GM18526 (cell line): ENCODE measurements around the gene HDHD5.

Source experiments
- POLR2A ChIP-seq: IDR thresholded peaks from 3 replicates; pipeline ENCODE4 v1.6.1; 2011; ENCODE audit not compliant: insufficient read length; ENCODE audit errors: extremely low read depth

The HDHD5 gene

DNA sequence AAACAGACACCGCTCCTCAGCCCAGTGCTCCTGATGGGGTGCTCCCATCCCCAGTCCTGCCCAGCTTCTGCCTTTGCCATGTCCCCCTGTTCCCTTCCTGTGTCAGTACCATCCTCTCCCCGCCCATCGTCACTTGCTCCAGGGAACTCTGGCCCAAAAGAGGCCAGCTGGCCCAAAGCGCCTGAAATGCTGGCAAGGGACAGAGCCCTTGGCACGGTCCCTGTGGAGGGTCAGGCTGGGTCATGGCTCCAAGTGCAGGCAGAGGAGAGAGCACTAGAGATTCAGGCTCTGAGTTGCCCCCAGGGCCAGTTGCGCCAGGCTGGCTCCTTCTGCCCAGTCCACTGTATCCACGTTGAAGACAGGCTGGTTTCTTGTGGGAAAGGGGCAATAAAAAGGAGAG, 8.4 kb upstream of the HDHD5 start:
- no peak for TF ChIP-seq POLR2A

DNA sequence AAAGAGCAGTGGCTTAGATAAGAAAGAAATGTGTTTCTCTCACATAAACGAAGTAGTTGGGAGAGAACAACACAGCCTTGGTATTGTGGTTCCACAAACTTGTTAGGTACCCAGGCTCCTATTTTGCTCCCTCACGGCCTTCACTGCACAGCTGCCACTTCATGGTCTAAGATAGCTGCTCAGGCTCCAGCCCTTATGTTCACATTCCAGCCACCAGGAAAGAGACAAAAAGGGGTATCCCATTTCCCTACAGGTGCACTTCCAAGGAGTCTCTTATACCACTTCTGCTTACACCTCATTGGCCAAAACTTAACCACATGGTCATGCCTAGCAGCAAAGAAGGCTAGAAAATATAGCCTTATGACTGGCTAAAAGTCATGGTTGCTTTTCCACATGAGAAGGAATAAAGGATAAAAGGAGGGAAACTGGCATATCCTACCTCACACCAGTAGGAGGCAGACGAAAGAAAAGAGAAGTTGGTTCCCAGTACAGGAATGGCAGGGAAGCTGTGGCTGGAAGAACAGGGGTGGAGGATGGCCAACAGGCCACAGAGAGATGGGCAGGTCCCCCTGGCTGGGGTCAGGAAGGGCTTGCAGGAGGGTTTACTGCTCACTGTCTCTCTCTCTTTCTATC, 5.4 kb upstream of the HDHD5 start:
- TF ChIP-seq POLR2A = no peak

GRCh38 chr22:17162731-17163130, 3.7 kb upstream of the HDHD5 start:
- TF ChIP-seq POLR2A = no peak

DNA sequence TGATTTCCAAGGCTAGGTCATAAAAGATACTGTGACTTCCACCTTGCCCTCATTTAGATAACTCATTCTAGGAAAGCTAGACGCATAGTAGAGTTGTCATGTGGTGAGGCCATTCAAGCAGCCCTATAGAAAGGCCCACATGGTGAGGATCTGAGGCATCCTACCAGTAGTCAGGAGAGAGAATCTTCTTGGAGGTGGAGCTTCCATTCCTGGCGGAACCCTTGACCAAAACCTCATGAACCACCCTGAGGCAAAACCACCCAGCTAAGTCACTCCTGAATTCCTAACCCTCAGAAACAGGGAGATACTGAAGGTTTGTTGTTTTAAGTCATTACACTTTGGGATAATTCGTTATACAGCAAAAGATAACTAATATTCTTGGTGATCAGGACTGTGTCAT, 2.9 kb upstream of the HDHD5 start:
- TF ChIP-seq POLR2A = no peak

GRCh38 chr22:17159504-17159951, 451 bp upstream of the HDHD5 start:
- TF ChIP-seq POLR2A = no peak

DNA sequence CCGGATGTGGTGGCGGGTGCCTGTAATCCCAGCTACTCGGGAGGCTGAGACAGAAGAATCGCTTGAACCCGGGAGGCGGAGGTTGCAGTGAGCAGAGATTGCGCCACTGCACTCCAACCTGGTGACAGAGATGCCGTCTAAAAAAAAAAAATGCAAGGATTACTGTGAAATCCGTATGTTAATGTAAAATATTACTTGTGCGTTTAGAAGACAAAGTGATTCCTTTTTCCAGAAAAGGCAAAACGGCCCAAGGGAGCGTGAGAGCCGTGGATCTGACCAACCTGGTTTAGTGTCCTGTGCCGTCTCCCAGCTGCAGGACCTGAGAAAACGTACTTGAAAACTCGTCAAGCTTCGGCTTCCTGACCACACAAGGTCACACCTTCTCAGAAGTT, 905 bp downstream of the HDHD5 start:
- TF ChIP-seq POLR2A = no peak

DNA sequence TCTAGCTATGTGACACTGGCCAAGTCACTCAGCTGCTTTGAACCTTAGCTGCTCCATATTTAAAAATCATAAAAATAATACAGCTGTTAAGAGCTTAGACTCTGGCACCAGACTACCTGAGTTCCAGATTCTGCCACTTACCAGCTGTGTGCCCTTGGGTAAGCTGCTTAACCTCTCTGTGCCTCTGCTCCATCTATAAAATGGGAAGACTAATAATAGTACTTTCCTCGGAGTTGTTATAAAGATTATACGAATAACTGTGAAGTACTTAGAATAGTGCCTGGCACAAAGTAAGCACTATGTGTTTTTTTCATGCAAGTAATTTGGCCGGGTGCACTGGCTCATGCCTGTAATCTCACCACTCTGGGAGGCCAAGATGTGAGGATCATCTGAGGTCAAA, 1.4 kb downstream of the HDHD5 start:
- TF ChIP-seq POLR2A = no peak

GRCh38 chr22:17155941-17156340, 3.1 kb downstream of the HDHD5 start:
- TF ChIP-seq POLR2A = no peak

- no peak for TF ChIP-seq POLR2A
These were observed 6.1 kb downstream of the HDHD5 start for GRCh38 chr22:17152971-17153370.

GRCh38 chr22:17152340-17152739, 6.7 kb downstream of the HDHD5 start:
- TF ChIP-seq POLR2A = no peak

DNA sequence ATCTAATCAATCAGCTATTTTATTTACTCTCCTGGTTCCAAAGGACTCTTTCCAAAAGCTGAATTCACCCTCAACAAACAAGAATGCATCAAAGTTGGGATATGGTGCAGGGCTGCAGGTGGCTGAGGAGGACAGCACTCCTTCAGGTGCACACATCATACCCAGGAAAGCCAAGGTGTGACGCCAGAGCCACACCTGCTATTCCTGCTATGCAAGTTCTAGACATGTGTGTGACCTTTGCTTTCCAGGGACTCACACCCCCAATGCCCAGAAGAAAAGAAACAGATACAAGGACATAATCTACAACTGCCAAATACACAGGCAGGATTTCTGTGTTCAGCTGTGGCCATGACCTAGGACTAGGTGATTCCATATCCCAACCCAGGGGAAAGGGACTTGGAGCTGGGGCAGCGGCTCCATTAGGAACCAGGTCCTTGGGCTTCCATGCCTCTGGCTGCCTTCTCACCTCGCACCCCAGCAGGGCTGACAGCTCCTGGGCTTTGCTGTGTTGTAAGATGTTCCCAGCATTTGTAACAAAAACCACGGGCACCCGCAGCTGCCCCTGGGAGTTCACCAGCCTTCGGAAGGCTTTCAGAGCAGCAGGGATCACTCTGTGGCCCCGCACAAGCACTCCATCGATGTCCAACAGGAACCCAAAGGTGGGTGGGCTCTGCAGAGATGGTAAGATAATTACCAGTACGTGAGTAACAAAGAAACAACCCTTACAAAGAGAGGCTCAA, 9.8 kb downstream of the HDHD5 start:
- TF ChIP-seq POLR2A = no peak

GRCh38 chr22:17145021-17145680, 13.9 kb downstream of the HDHD5 start:
- no peak for TF ChIP-seq POLR2A

- no peak for TF ChIP-seq POLR2A
These were observed 15.3 kb downstream of the HDHD5 start for GRCh38 chr22:17143826-17144225.

DNA sequence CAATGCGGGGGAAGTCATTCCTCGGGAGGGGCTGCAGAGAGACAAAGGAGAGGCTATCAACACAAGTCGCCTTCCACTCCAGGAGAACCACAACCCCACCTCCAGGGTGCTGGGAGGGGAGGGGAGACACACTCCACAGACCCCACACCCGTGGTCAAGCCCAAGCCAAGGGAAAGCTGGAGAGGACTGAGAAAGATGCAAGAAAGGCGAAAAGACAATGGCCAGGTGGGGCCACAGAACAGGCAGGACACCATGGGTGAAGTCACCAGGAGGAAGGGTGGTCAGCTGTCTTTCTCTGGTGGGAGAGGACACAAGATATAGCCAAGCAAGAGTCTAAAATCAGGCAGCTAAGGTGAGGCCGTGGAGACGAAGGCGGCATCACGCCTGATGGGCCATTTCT, 16.0 kb downstream of the HDHD5 start:
- no peak for TF ChIP-seq POLR2A

- TF ChIP-seq POLR2A = no peak
These were observed 18.0 kb downstream of the HDHD5 start for GRCh38 chr22:17140826-17141766.
